A673 (cell line): ENCODE data around the gene ITGB1BP1. TPM values are rescaled to one million over a fixed set of nuclear protein-coding genes. Genes with fewer than 3 reads are reported as not detected.

Source experiments
- BruUV-seq: library from RNA; stranded (reverse); fragments of 400-500 nt; replicated peaks from 2 replicates; lab custom pipeline; 2021; lab: Mats Ljungman, UMichigan
- CTCF ChIA-PET: fragments of 300-600 bp; sonication (Branson Sonifier 250); formaldehyde crosslinking; loops from one replicate; lab custom pipeline; 2022; ENCODE audit warnings: antibody characterized with exemption; lab: Charles Lee
- POLR2A ChIA-PET: fragments of 300-600 bp; sonication (Branson Sonifier 250); formaldehyde crosslinking; loops from one replicate; lab custom pipeline; 2022; ENCODE audit warnings: antibody characterized with exemption; ENCODE audit not compliant: low non-redundant PET; lab: Charles Lee
- DNase-seq: peaks from one replicate; pipeline ENCODE4 v3.0.0-alpha.2; 2015; ENCODE audit warnings: low spot score
- H3K27ac ChIP-seq: fragments of 200-600 bp; sonication (generic); 2 replicates; pipeline ENCODE4 v1.5.1; 2016; ENCODE audit warnings: mixed run types, low read depth, mild to moderate bottlenecking, mixed read lengths, antibody characterized with exemption, low read length; ENCODE audit not compliant: poor library complexity, severe bottlenecking
- H3K27me3 ChIP-seq: fragments of 200-600 bp; sonication (generic); replicated peaks from 2 replicates; pipeline ENCODE4 v1.6.1; 2017; ENCODE audit warnings: mixed run types, low read depth, mild to moderate bottlenecking, mixed read lengths, antibody characterized with exemption, low read length; ENCODE audit not compliant: insufficient read depth, poor library complexity
- H3K36me3 ChIP-seq: fragments of 200-600 bp; sonication (generic); 2 replicates; pipeline ENCODE4 v1.6.1; 2016; ENCODE audit warnings: mixed run types, mild to moderate bottlenecking, mixed read lengths, antibody characterized with exemption, low read length; ENCODE audit not compliant: insufficient read depth, poor library complexity, severe bottlenecking
- H3K4me1 ChIP-seq: fragments of 200-600 bp; sonication (generic); 2 replicates; pipeline ENCODE4 v1.6.1; 2017; ENCODE audit warnings: mixed run types, mild to moderate bottlenecking, mixed read lengths, antibody characterized with exemption, low read length; ENCODE audit not compliant: insufficient read depth, poor library complexity, severe bottlenecking
- H3K4me3 ChIP-seq: fragments of 200-600 bp; sonication (generic); 2 replicates; pipeline ENCODE4 v1.5.1; 2016; ENCODE audit warnings: low read depth, mixed run types, mild to moderate bottlenecking, mixed read lengths, low read length; ENCODE audit not compliant: poor library complexity, severe bottlenecking
- H3K9me3 ChIP-seq: fragments of 200-600 bp; sonication (generic); 2 replicates; pipeline ENCODE4 v1.6.1; 2016; ENCODE audit warnings: mixed run types, low read depth, mild to moderate bottlenecking, mixed read lengths, antibody characterized with exemption, low read length; ENCODE audit not compliant: poor library complexity, severe bottlenecking
- EZH2 ChIP-seq: fragments of 200-600 bp; sonication (generic); IDR thresholded peaks from 2 replicates; pipeline ENCODE4 v1.6.1; 2017; ENCODE audit warnings: borderline replicate concordance, low read depth, mild to moderate bottlenecking, mixed read lengths, antibody characterized with exemption, low read length; ENCODE audit not compliant: poor library complexity, severe bottlenecking
- intact Hi-C: fragments of 100-400 bp; cut with micrococcal nuclease; formaldehyde crosslinking; loops from one replicate; pipeline ENCODE4 v1.10.0; 2022; ENCODE audit not compliant: unreplicated experiment
- total RNA-seq: library from RNA; stranded (reverse); gene quantifications from 2 replicates; pipeline ENCODE4 v1.2.3, GENCODE V29; 2021
- TF ChIP-seq, protein P1 (sequence below): fragments of 300-800, 200-600 bp; sonication (generic); conservative IDR thresholded peaks from 2 replicates; pipeline ENCODE4 v1.5.1; 2017; ENCODE audit warnings: low read depth, mild to moderate bottlenecking, antibody characterized with exemption, low read length, moderate library complexity, mixed read lengths

ITGB1BP1 gene
- total RNA-seq, 1 experiment from 2014 or later = 138 TPM

DNA sequence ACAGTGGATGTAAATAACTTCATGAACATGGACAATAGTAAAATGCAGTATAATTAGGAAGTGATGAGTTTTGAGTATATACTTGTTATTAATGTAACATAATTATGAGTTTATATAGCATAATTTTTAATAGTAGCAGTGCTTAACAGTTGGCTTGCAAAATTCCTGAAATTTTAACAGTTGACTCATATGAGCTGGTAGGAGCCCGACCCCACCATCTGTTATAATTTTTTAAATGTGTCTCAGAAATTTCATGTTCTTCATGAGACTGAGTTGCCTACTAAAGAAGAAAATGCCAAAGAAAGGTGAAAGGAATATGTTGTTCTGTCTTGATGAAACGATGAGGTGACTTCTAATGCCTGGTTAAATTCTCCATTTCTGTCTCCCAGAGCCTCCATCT, 62.6 kb downstream of the ITGB1BP1 start:
- no peak for TF ChIP-seq EZH2
- TF ChIP-seq, protein P1, sequence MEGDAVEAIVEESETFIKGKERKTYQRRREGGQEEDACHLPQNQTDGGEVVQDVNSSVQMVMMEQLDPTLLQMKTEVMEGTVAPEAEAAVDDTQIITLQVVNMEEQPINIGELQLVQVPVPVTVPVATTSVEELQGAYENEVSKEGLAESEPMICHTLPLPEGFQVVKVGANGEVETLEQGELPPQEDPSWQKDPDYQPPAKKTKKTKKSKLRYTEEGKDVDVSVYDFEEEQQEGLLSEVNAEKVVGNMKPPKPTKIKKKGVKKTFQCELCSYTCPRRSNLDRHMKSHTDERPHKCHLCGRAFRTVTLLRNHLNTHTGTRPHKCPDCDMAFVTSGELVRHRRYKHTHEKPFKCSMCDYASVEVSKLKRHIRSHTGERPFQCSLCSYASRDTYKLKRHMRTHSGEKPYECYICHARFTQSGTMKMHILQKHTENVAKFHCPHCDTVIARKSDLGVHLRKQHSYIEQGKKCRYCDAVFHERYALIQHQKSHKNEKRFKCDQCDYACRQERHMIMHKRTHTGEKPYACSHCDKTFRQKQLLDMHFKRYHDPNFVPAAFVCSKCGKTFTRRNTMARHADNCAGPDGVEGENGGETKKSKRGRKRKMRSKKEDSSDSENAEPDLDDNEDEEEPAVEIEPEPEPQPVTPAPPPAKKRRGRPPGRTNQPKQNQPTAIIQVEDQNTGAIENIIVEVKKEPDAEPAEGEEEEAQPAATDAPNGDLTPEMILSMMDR = no peak
- ChIA-PET POLR2A (no interaction called here), CTCF (no interaction called here)
- Histone ChIP-seq H3K27me3 (no peaks in the 10 kb centered on the region), H3K36me3 (peaks cover 54% of the 10 kb centered on the region), H3K27ac (no peak overlapping the region), H3K9me3 (no peaks in the 10 kb centered on the region), H3K4me3 (no peak overlapping the region), H3K4me1 (peaks cover 3% of the 10 kb centered on the region)
- no TSS peak for BruUV-seq
- DNase-seq = no peak
- intact Hi-C loops = no loop called here

DNA sequence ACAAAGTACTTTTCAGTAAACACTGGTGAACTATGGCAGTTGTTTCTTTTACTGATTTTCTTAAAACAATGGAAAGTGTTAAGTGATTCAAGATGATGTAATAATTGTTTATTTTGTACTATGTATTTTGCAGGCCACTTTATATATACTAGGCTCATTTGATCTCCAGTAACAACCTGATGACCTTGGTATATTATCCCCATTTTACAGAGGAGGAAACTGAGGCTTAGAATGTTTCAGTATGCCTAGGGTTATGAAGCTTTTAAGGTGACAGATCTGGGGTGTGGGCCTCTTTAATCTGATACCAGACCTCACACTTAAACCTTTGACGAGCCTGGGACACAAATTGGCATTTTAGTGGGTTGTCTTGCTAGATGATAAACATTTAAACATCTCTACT, 63.2 kb downstream of the ITGB1BP1 start:
- no peak for DNase-seq
- Histone ChIP-seq H3K9me3 (no peaks in the 10 kb centered on the region), H3K27me3 (no peaks in the 10 kb centered on the region), H3K4me1 (peaks cover 8% of the 10 kb centered on the region), H3K36me3 (peaks cover 51% of the 10 kb centered on the region), H3K27ac (no peak overlapping the region), H3K4me3 (no peak overlapping the region)
- intact Hi-C loops = no loop called here
- BruUV-seq = no TSS peak
- ChIA-PET CTCF (no interaction called here), POLR2A (no interaction called here)
- TF ChIP-seq, protein P1 = no peak
- no peak for TF ChIP-seq EZH2

DNA sequence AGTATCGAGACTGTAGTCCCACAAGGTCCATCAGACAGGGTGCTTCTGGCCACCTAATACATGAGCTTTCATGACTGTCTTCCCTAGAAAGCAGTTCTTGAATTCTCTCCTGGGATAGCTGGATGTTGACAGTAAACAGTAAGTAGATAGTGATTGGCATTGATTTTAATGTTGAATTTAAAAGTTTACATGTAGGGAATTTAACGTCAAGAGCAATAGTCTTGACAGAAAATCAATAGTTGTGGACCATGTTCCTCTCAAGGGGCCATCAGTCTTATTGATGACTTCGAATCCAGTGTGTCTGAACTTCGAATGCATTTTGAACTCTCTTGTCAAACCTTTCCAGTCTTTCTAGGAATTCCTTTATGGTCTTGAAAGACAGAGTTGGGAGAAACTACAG, 63.9 kb downstream of the ITGB1BP1 start:
- no peak overlapping the region for H3K4me3 ChIP-seq
- H3K36me3 ChIP-seq = peaks cover 51% of the 10 kb centered on the region
- ChIA-PET CTCF (no interaction called here), POLR2A (no interaction called here)
- DNase-seq = no peak
- TF ChIP-seq EZH2 = no peak
- TF ChIP-seq, protein P1 = no peak
- H3K27me3 ChIP-seq = no peaks in the 10 kb centered on the region
- no peaks in the 10 kb centered on the region for H3K9me3 ChIP-seq
- no TSS peak for BruUV-seq
- H3K27ac ChIP-seq = no peak overlapping the region
- peaks cover 9% of the 10 kb centered on the region for H3K4me1 ChIP-seq
- intact Hi-C loops = no loop called here
